ENCODE data around the gene TMEM218. TPM values are rescaled to one million over a fixed set of nuclear protein-coding genes. Genes with fewer than 3 reads are reported as not detected.

The TMEM218 gene
- total and polyA plus RNA-seq, 2 donors (not counting 3 experiments of a cell fraction or from before 2014, with no cell fraction given) = 23.8 to 45.1 TPM

DNA sequence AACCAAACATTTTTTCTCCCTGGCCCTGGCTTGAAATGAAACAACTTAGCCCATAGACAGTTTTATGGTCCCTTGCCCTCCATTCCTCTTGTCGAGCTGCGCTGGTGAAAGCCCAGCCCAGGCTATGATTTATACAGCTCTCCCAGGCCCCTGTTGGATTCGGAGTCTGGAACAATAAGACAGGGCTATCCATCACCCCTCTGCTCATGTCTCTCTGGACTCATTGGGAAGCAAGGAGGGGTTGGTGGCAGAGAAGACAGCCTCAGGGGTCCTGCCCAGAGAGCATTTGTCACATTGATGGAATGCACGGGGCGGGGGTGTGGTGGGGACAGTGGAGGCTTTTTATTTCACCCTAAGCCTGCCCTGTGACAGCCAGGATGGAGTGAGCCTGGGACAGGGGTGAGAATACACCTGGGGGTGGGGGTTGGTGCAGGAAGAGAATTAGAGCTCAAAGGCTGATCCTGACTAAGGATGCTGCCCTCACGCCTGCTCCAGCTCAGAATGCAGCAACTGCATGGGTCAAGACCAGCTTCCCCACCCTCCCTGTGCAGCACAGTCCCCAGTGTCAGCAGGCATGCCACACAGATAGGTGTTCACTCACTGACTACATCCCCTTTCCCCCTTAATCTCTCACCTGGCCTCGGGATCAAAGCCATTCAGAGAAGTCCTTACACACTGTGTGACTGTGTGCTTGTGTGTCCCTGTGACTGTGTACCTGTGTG, 43.1 kb upstream of the TMEM218 start:
- TF ChIP-seq, protein P1, sequence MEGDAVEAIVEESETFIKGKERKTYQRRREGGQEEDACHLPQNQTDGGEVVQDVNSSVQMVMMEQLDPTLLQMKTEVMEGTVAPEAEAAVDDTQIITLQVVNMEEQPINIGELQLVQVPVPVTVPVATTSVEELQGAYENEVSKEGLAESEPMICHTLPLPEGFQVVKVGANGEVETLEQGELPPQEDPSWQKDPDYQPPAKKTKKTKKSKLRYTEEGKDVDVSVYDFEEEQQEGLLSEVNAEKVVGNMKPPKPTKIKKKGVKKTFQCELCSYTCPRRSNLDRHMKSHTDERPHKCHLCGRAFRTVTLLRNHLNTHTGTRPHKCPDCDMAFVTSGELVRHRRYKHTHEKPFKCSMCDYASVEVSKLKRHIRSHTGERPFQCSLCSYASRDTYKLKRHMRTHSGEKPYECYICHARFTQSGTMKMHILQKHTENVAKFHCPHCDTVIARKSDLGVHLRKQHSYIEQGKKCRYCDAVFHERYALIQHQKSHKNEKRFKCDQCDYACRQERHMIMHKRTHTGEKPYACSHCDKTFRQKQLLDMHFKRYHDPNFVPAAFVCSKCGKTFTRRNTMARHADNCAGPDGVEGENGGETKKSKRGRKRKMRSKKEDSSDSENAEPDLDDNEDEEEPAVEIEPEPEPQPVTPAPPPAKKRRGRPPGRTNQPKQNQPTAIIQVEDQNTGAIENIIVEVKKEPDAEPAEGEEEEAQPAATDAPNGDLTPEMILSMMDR (IDR thresholded peaks at IDR 0.05; ENCODE audit: extremely low read depth in 1 of 2, insufficient read depth in 1 of 2, low read depth in 1 of 2, low read length in 2 of 2) = no peak
- no peak for TF ChIP-seq GATA2 (IDR thresholded peaks at IDR 0.05; ENCODE audit: insufficient read depth, insufficient read length, low read depth, low read length)
- TF ChIP-seq, protein P2, sequence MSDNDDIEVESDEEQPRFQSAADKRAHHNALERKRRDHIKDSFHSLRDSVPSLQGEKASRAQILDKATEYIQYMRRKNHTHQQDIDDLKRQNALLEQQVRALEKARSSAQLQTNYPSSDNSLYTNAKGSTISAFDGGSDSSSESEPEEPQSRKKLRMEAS (IDR thresholded peaks at IDR 0.05; ENCODE audit: insufficient read depth, insufficient read length) = no peak
- TF ChIP-seq MYC (IDR thresholded peaks at IDR 0.05; ENCODE audit: low read depth, low read length) = no peak
- TF ChIP-seq POLR2A (IDR thresholded peaks at IDR 0.05; ENCODE audit: low read depth, low read length) = no peak
- H4K20me1 ChIP-seq (replicated peaks; ENCODE audit: control insufficient read depth, extremely low read depth, insufficient read depth, low read length) = no peaks in the 10 kb centered on the region
- H3K9me3 ChIP-seq (replicated peaks; ENCODE audit: control insufficient read depth, insufficient read depth, low read length) = no peaks in the 10 kb centered on the region
- no peaks in the 10 kb centered on the region for H3K79me2 ChIP-seq (ENCODE audit: control insufficient read depth, insufficient read depth, low read length)
- H3K36me3 ChIP-seq (ENCODE audit: control insufficient read depth in 2 of 2, extremely low read depth in 1 of 2, insufficient read depth in 2 of 2, low read length in 2 of 2) = no peaks in the 10 kb centered on the region
- H3K27me3 ChIP-seq (ENCODE audit: control insufficient read depth in 2 of 2, insufficient read depth in 2 of 2, low read length in 2 of 2) = peaks cover 0 to 9% of the 10 kb centered on the region in 2 experiments
- ChIA-PET CTCF (interaction anchor here (0.8 to 1.4 kb wide), 2 partner anchors 13 to 191 kb away, joined by 4 to 5 read pairs; no protein-coding TSS in a partner anchor), POLR2A (no interaction called here)
- dilution Hi-C loops (cut with MboI; ENCODE audit: extremely low pct_ligation_motif_present, low sequenced_read_pairs) (no loop called here), intact Hi-C loops (cut with micrococcal nuclease) (no loop called here)
- H3K27ac ChIP-seq (ENCODE audit: insufficient read depth, low read depth, low read length) = no peak overlapping the region
- H3K4me3 ChIP-seq (replicated peaks in 1 of 3; ENCODE audit: insufficient read depth in 1 of 3, low read depth in 1 of 3, low read length in 3 of 3) = no peak overlapping the region
- no TSS peak for BruUV-seq (replicated peaks)
- no peak overlapping the region for H3K4me2 ChIP-seq (ENCODE audit: insufficient read depth, low read length)
- no peak overlapping the region for H3K9ac ChIP-seq (replicated peaks; ENCODE audit: extremely low read depth, insufficient read depth, low read length)
- DNase-seq (ENCODE audit: low read depth, low spot score) (no peak), FAIRE-seq (no peak)
- H2AFZ ChIP-seq (ENCODE audit: low read depth, low read length) = no peak overlapping the region
- H3K9me1 ChIP-seq (replicated peaks; ENCODE audit: control insufficient read depth, extremely low read depth, insufficient read depth, low read length) = no peaks in the 10 kb centered on the region
- H3K4me1 ChIP-seq (ENCODE audit: control insufficient read depth, extremely low read depth, insufficient read depth, low read length) = no peaks in the 10 kb centered on the region
